ENCODE measurements around the gene LRRTM1.

Gene LRRTM1

GRCh38 chr2:80281049-80281448 lies 23.5 kb downstream of the LRRTM1 start:
- no peak for TF ChIP-seq ISL1 (CRISPR knock-in tag; IDR thresholded peaks at IDR 0.05)
- ATAC-seq = no peak

GRCh38 chr2:80280598-80280997 lies 24.0 kb downstream of the LRRTM1 start:
- TF ChIP-seq ZFP3 (CRISPR knock-in tag; IDR thresholded peaks at IDR 0.05) (no peak), RARB (CRISPR knock-in tag; IDR thresholded peaks at IDR 0.05) (no peak), CSDC2 (CRISPR knock-in tag; IDR thresholded peaks at IDR 0.05) (no peak), CSRNP3 (CRISPR knock-in tag; IDR thresholded peaks at IDR 0.05) (no peak), ZC3H10 (CRISPR knock-in tag; IDR thresholded peaks at IDR 0.05) (no peak)
- no peak for ATAC-seq

GRCh38 chr2:80269806-80270205 lies 34.7 kb downstream of the LRRTM1 start:
- no peak for ATAC-seq
- TF ChIP-seq ZNF8 (CRISPR knock-in tag; IDR thresholded peaks at IDR 0.05) (no peak), CSRNP3 (CRISPR knock-in tag; IDR thresholded peaks at IDR 0.05) (no peak)

GRCh38 chr2:80266231-80266630 lies 38.3 kb downstream of the LRRTM1 start:
- no peak for ATAC-seq
- TF ChIP-seq ZNF8 (CRISPR knock-in tag; IDR thresholded peaks at IDR 0.05) (no peak), GLIS3 (CRISPR knock-in tag; IDR thresholded peaks at IDR 0.05) (no peak), ZC3H10 (CRISPR knock-in tag; IDR thresholded peaks at IDR 0.05) (no peak), RARB (CRISPR knock-in tag; IDR thresholded peaks at IDR 0.05) (no peak), ZNF70 (CRISPR knock-in tag; IDR thresholded peaks at IDR 0.05) (no peak), BACH2 (CRISPR knock-in tag; IDR thresholded peaks at IDR 0.05; ENCODE audit: borderline replicate concordance) (no peak), TSHZ2 (CRISPR knock-in tag; IDR thresholded peaks at IDR 0.05) (no peak), ZFP3 (CRISPR knock-in tag; IDR thresholded peaks at IDR 0.05) (no peak)

GRCh38 chr2:80259292-80259691 lies 45.3 kb downstream of the LRRTM1 start:
- TF ChIP-seq ZNF70 (CRISPR knock-in tag; IDR thresholded peaks at IDR 0.05) (no peak), GLIS3 (CRISPR knock-in tag; IDR thresholded peaks at IDR 0.05) (no peak), ESRRG (CRISPR knock-in tag; IDR thresholded peaks at IDR 0.05) (no peak), TSHZ2 (CRISPR knock-in tag; IDR thresholded peaks at IDR 0.05) (no peak), BACH2 (CRISPR knock-in tag; IDR thresholded peaks at IDR 0.05; ENCODE audit: borderline replicate concordance) (no peak), ARNTL (CRISPR knock-in tag; IDR thresholded peaks at IDR 0.05; ENCODE audit: borderline replicate concordance, low read depth) (no peak), SNAI2 (CRISPR knock-in tag; IDR thresholded peaks at IDR 0.05) (no peak), ZC3H10 (CRISPR knock-in tag; IDR thresholded peaks at IDR 0.05) (no peak), ZFP30 (CRISPR knock-in tag; IDR thresholded peaks at IDR 0.05) (no peak)
- ATAC-seq = no peak

- TF ChIP-seq OSR1 (CRISPR knock-in tag; IDR thresholded peaks at IDR 0.05) = no peak
- TF ChIP-seq ESRRG (CRISPR knock-in tag; IDR thresholded peaks at IDR 0.05) = no peak
- TF ChIP-seq ZNF70 (CRISPR knock-in tag; IDR thresholded peaks at IDR 0.05) = no peak
- TF ChIP-seq ZFP30 (CRISPR knock-in tag; IDR thresholded peaks at IDR 0.05) = no peak
- no peak for TF ChIP-seq ZNF8 (CRISPR knock-in tag; IDR thresholded peaks at IDR 0.05)
- TF ChIP-seq CREB5 (CRISPR knock-in tag; IDR thresholded peaks at IDR 0.05; ENCODE audit: low read depth) = no peak
- no peak for TF ChIP-seq ARNTL (CRISPR knock-in tag; IDR thresholded peaks at IDR 0.05; ENCODE audit: borderline replicate concordance, low read depth)
- no peak for ATAC-seq
These were observed 45.8 kb downstream of the LRRTM1 start for GRCh38 chr2:80258793-80259192.
